ENCODE results near the gene C17orf100.

The C17orf100 gene

GRCh38 chr17:6668219-6668618 lies 16.7 kb downstream of the C17orf100 start:
- DNase-seq (ENCODE audit: low spot score in 2 of 2) = no peak
- H3K4me3 ChIP-seq = no peak overlapping the region
- no peaks in the 10 kb centered on the region for H3K9me3 ChIP-seq
- no peaks in the 10 kb centered on the region for H3K4me1 ChIP-seq
- H3K36me3 ChIP-seq (replicated peaks) = no peaks in the 10 kb centered on the region
- in situ Hi-C loops (cut with MboI; ENCODE audit: low sequenced_read_pairs) = loop anchor here (10.0 to 25.0 kb wide), 2 partner anchors 337 to 494 kb away; no protein-coding TSS in a partner anchor
- H3K27me3 ChIP-seq (ENCODE audit: low read depth) = no peaks in the 10 kb centered on the region

- Histone ChIP-seq H3K9me3 (no peaks in the 10 kb centered on the region), H3K27me3 (ENCODE audit: low read depth) (no peaks in the 10 kb centered on the region), H3K4me3 (no peak overlapping the region), H3K4me1 (no peaks in the 10 kb centered on the region), H3K36me3 (replicated peaks) (no peaks in the 10 kb centered on the region)
- no peak for DNase-seq (ENCODE audit: low spot score in 2 of 2)
- in situ Hi-C loops (cut with MboI; ENCODE audit: low sequenced_read_pairs) = loop anchor here (10.0 to 25.0 kb wide), 2 partner anchors 336 to 493 kb away; no protein-coding TSS in a partner anchor
Measured at GRCh38 chr17:6668727-6669425, 17.3 kb downstream of the C17orf100 start.

GRCh38 chr17:6669479-6670212 lies 18.1 kb downstream of the C17orf100 start:
- Histone ChIP-seq H3K27me3 (ENCODE audit: low read depth) (no peaks in the 10 kb centered on the region), H3K36me3 (replicated peaks) (no peaks in the 10 kb centered on the region), H3K4me1 (no peaks in the 10 kb centered on the region), H3K4me3 (no peak overlapping the region), H3K9me3 (no peaks in the 10 kb centered on the region)
- in situ Hi-C loops (cut with MboI; ENCODE audit: low sequenced_read_pairs) = loop anchor here (10.0 to 25.0 kb wide), 2 partner anchors 335 to 493 kb away; no protein-coding TSS in a partner anchor
- no peak for DNase-seq (ENCODE audit: low spot score in 2 of 2)

GRCh38 chr17:6670571-6670970 lies 19.0 kb downstream of the C17orf100 start:
- in situ Hi-C loops (cut with MboI; ENCODE audit: low sequenced_read_pairs) = loop anchor here (25.0 kb wide), 1 partner anchor 492 kb away; no protein-coding TSS in a partner anchor
- no peak for DNase-seq (ENCODE audit: low spot score in 2 of 2)
- H3K36me3 ChIP-seq (replicated peaks) = no peaks in the 10 kb centered on the region
- no peaks in the 10 kb centered on the region for H3K27me3 ChIP-seq (ENCODE audit: low read depth)
- H3K4me1 ChIP-seq = no peaks in the 10 kb centered on the region
- H3K9me3 ChIP-seq = no peaks in the 10 kb centered on the region
- H3K4me3 ChIP-seq = no peak overlapping the region

- Histone ChIP-seq H3K4me3 (no peak overlapping the region), H3K27me3 (ENCODE audit: low read depth) (no peaks in the 10 kb centered on the region), H3K9me3 (no peaks in the 10 kb centered on the region), H3K4me1 (no peaks in the 10 kb centered on the region), H3K36me3 (replicated peaks) (no peaks in the 10 kb centered on the region)
- in situ Hi-C loops (cut with MboI; ENCODE audit: low sequenced_read_pairs) = loop anchor here (25.0 kb wide), 1 partner anchor 491 kb away; no protein-coding TSS in a partner anchor
- no peak for DNase-seq (ENCODE audit: low spot score in 2 of 2)
Measured at GRCh38 chr17:6670999-6671398, 19.4 kb downstream of the C17orf100 start.

DNA sequence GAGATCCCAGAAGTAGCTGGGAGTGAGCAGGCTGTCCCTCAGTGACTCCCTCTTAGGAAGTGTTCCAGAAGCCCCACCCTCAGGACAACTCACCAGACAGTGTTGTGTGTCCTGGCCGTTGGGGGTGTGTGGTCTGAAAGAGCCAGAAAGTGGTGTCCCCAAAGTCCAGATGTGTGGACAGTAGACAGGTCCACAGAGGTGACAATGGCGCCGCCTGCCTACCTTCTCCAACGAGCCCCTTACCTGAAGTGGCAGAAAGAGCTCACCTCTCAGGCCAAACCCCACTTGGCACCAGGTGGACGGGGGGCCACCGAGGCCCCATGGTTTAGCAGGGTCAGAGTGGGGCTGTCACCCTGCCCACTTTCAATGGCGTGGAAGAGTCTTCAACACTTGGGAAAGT lies 19.9 kb downstream of the C17orf100 start:
- no peaks in the 10 kb centered on the region for H3K9me3 ChIP-seq
- in situ Hi-C loops (cut with MboI; ENCODE audit: low sequenced_read_pairs) = loop anchor here (25.0 kb wide), 1 partner anchor 491 kb away; no protein-coding TSS in a partner anchor
- no peaks in the 10 kb centered on the region for H3K27me3 ChIP-seq (ENCODE audit: low read depth)
- no peak overlapping the region for H3K4me3 ChIP-seq
- no peaks in the 10 kb centered on the region for H3K36me3 ChIP-seq (replicated peaks)
- no peak for DNase-seq (ENCODE audit: low spot score in 2 of 2)
- H3K4me1 ChIP-seq = no peaks in the 10 kb centered on the region

DNA sequence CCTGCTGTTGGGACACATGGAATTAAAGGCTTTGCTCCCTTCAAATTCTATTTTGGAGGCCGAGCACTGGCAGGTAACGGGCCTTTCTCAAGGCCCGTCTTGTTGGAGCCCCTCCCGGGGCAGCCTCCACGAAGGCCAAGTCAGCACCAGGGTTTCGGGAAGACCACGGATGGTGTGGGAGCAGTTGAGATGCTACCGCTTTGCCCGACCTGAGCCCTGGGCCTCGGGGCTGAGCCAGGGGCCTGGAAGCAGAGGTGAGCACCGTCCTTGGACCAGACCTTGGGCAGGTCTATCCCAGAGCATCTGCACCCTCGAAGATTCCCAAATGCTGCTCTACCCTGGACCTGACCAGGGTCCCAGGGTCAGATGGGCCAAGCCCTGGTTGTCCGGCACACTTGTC lies 23.0 kb downstream of the C17orf100 start:
- DNase-seq (ENCODE audit: low spot score in 2 of 2) = no peak
- Histone ChIP-seq H3K27me3 (ENCODE audit: low read depth) (no peaks in the 10 kb centered on the region), H3K4me1 (no peaks in the 10 kb centered on the region), H3K36me3 (replicated peaks) (no peaks in the 10 kb centered on the region), H3K9me3 (no peaks in the 10 kb centered on the region), H3K4me3 (no peak overlapping the region)
- in situ Hi-C loops (cut with MboI; ENCODE audit: low sequenced_read_pairs) = loop anchor here (25.0 kb wide), 1 partner anchor 488 kb away; no protein-coding TSS in a partner anchor

- H3K27me3 ChIP-seq (ENCODE audit: low read depth) = no peaks in the 10 kb centered on the region
- in situ Hi-C loops (cut with MboI; ENCODE audit: low sequenced_read_pairs) = no loop called here
- H3K4me3 ChIP-seq = no peak overlapping the region
- no peaks in the 10 kb centered on the region for H3K9me3 ChIP-seq
- no peak for DNase-seq (ENCODE audit: low spot score in 2 of 2)
- no peaks in the 10 kb centered on the region for H3K4me1 ChIP-seq
- H3K36me3 ChIP-seq (replicated peaks) = no peaks in the 10 kb centered on the region
Measured at GRCh38 chr17:6675201-6675825, 23.8 kb downstream of the C17orf100 start.

DNA sequence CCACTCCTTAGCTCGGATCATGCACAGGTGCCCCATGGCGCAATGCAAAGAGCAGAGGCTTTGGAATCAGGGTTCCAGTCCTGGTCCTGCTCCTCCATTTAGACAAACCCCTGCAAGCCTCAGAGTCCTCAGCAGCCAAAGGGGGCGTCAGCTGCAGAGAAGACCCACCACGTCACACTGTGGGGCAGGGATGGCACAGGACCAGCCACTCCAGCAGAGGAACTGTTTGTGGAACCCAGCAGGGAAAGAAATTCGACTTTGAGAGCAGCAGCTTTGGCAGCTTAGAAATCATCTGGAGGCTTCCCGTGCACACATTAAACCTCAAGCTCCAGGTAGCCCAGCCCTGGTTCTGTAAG lies 25.2 kb downstream of the C17orf100 start:
- no peak overlapping the region for H3K4me3 ChIP-seq
- H3K4me1 ChIP-seq = no peaks in the 10 kb centered on the region
- no peaks in the 10 kb centered on the region for H3K9me3 ChIP-seq
- H3K36me3 ChIP-seq (replicated peaks) = no peaks in the 10 kb centered on the region
- H3K27me3 ChIP-seq (ENCODE audit: low read depth) = no peaks in the 10 kb centered on the region
- no peak for DNase-seq (ENCODE audit: low spot score in 2 of 2)
- in situ Hi-C loops (cut with MboI; ENCODE audit: low sequenced_read_pairs) = no loop called here

GRCh38 chr17:6677158-6677831 lies 25.7 kb downstream of the C17orf100 start:
- no peak for DNase-seq (ENCODE audit: low spot score in 2 of 2)
- Histone ChIP-seq H3K9me3 (no peaks in the 10 kb centered on the region), H3K4me3 (no peak overlapping the region), H3K27me3 (ENCODE audit: low read depth) (no peaks in the 10 kb centered on the region), H3K36me3 (replicated peaks) (no peaks in the 10 kb centered on the region), H3K4me1 (no peaks in the 10 kb centered on the region)
- in situ Hi-C loops (cut with MboI; ENCODE audit: low sequenced_read_pairs) = no loop called here

- no peak overlapping the region for H3K4me3 ChIP-seq
- H3K4me1 ChIP-seq = no peaks in the 10 kb centered on the region
- no peak for DNase-seq (ENCODE audit: low spot score in 2 of 2)
- no peaks in the 10 kb centered on the region for H3K9me3 ChIP-seq
- no peaks in the 10 kb centered on the region for H3K36me3 ChIP-seq (replicated peaks)
- in situ Hi-C loops (cut with MboI; ENCODE audit: low sequenced_read_pairs) = no loop called here
- no peaks in the 10 kb centered on the region for H3K27me3 ChIP-seq (ENCODE audit: low read depth)
Measured at GRCh38 chr17:6677946-6678345, 26.4 kb downstream of the C17orf100 start.

- in situ Hi-C loops (cut with MboI; ENCODE audit: low sequenced_read_pairs) = no loop called here
- no peak overlapping the region for H3K4me3 ChIP-seq
- H3K9me3 ChIP-seq = no peaks in the 10 kb centered on the region
- H3K4me1 ChIP-seq = no peaks in the 10 kb centered on the region
- no peak for DNase-seq (ENCODE audit: low spot score in 2 of 2)
- H3K36me3 ChIP-seq (replicated peaks) = no peaks in the 10 kb centered on the region
- no peaks in the 10 kb centered on the region for H3K27me3 ChIP-seq (ENCODE audit: low read depth)
Measured at GRCh38 chr17:6679241-6679640, 27.7 kb downstream of the C17orf100 start.

DNA sequence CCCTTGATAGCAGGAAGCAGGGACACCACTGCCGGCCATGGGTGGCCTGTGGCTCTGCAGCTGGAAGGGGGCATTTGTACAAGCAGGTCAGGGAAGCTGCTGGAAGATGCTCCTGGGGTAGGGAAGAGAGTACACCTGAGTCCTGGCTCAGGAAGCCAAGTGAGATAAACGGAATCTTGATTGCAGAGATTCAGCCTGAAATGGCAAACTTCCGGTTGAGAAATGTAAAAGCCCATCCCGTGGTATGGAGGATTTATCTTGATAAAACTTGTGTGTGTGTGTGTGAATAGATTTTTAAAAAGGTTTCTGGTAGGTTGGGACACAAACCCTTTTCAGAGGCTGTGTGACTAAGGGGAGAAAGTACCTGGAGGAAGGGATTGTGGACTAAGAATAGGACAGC lies 29.6 kb downstream of the C17orf100 start:
- no peaks in the 10 kb centered on the region for H3K36me3 ChIP-seq (replicated peaks)
- H3K4me1 ChIP-seq = no peaks in the 10 kb centered on the region
- no peaks in the 10 kb centered on the region for H3K9me3 ChIP-seq
- DNase-seq (ENCODE audit: low spot score in 2 of 2) = no peak
- H3K4me3 ChIP-seq = no peak overlapping the region
- in situ Hi-C loops (cut with MboI; ENCODE audit: low sequenced_read_pairs) = no loop called here
- no peaks in the 10 kb centered on the region for H3K27me3 ChIP-seq (ENCODE audit: low read depth)
